Keratinocyte (primary cell): ENCODE data around the gene SAMD3. TPM values are rescaled to one million over a fixed set of nuclear protein-coding genes. Genes with fewer than 3 reads are reported as not detected.

Source experiments
- DNase-seq: peaks from one replicate; pipeline ENCODE4 v3.0.0-alpha.2; 2011; ENCODE audit warnings: low read depth, missing footprints, low spot score
- FAIRE-seq: peaks from 2 replicates; lab custom pipeline; 2011; peaks lifted over from hg19 to GRCh38; lab: Jason Lieb, UNC
- H2AFZ ChIP-seq: 2 replicates; pipeline ENCODE4 v1.6.0; 2012; ENCODE audit warnings: low read length, control low read depth, inconsistent platforms; ENCODE audit not compliant: control insufficient read depth
- H3K27ac ChIP-seq: 2 replicates; pipeline ENCODE4 v1.5.1; 2011; ENCODE audit warnings: low read length; ENCODE audit not compliant: control insufficient read depth, insufficient read depth
- H3K27me3 ChIP-seq: 3 replicates; pipeline ENCODE4 v1.6.0; 2011; ENCODE audit warnings: low read length; ENCODE audit not compliant: control insufficient read depth, insufficient read depth; ENCODE audit errors: extremely low read depth
- H3K36me3 ChIP-seq, 2 experiments: 2 replicates in 1 of 2; 3 replicates in 1 of 2; pipeline ENCODE4 v1.5.1; 2011; ENCODE audit warnings: low read length in 2 of 2, mild to moderate bottlenecking in 1 of 2; ENCODE audit not compliant: control insufficient read depth in 2 of 2, insufficient read depth in 2 of 2; ENCODE audit errors: extremely low read depth in 1 of 2
- H3K4me1 ChIP-seq: 3 replicates; pipeline ENCODE4 v1.5.1; 2011; ENCODE audit warnings: low read length; ENCODE audit not compliant: control insufficient read depth, insufficient read depth; ENCODE audit errors: extremely low read depth
- H3K4me2 ChIP-seq: 3 replicates; pipeline ENCODE4 v1.6.0; 2011; ENCODE audit warnings: low read depth, low read length; ENCODE audit not compliant: control insufficient read depth, insufficient read depth; ENCODE audit errors: extremely low read depth
- H3K4me3 ChIP-seq, 3 experiments: fragments of 200-600 bp in 1 of 3; sonication (generic) in 1 of 3; 2 replicates in 2 of 3; 3 replicates in 1 of 3; pipeline ENCODE4 v1.5.1; 2011 to 2016; ENCODE audit warnings: low read length in 3 of 3, mild to moderate bottlenecking in 3 of 3, control low read depth in 2 of 3, inconsistent platforms in 1 of 3, low read depth in 1 of 3, mixed read lengths in 1 of 3, mixed run types in 1 of 3, moderate library complexity in 1 of 3; ENCODE audit not compliant: control insufficient read depth in 2 of 3, insufficient read depth in 2 of 3; ENCODE audit errors: extremely low read depth in 1 of 3
- H3K79me2 ChIP-seq: 2 replicates; pipeline ENCODE4 v1.6.0; 2012; ENCODE audit warnings: low read length; ENCODE audit not compliant: control insufficient read depth, insufficient read depth
- H3K9ac ChIP-seq: 3 replicates; pipeline ENCODE4 v1.6.0; 2011; ENCODE audit warnings: low read length; ENCODE audit not compliant: control insufficient read depth, insufficient read depth; ENCODE audit errors: extremely low read depth
- H3K9me1 ChIP-seq: 3 replicates; pipeline ENCODE4 v1.6.0; 2011; ENCODE audit warnings: low read length; ENCODE audit not compliant: control insufficient read depth, insufficient read depth; ENCODE audit errors: extremely low read depth
- H3K9me3 ChIP-seq: 2 replicates; pipeline ENCODE4 v1.5.1; 2012; ENCODE audit warnings: low read depth, low read length; ENCODE audit not compliant: control insufficient read depth
- H4K20me1 ChIP-seq: 3 replicates; pipeline ENCODE4 v1.6.0; 2011; ENCODE audit warnings: low read length; ENCODE audit not compliant: control insufficient read depth, insufficient read depth; ENCODE audit errors: extremely low read depth
- EZH2 ChIP-seq: IDR thresholded peaks from one replicate; pipeline ENCODE4 v1.6.1; 2012; ENCODE audit warnings: inconsistent platforms, mild to moderate bottlenecking, low read length, moderate library complexity
- dilution Hi-C: fragments of 300-500 bp; cut with MboI; formaldehyde crosslinking; loops from one replicate; pipeline ENCODE4 v1.7.0; 2020; ENCODE audit warnings: low sequenced_read_pairs; ENCODE audit not compliant: extremely low pct_ligation_motif_present
- polyA plus RNA-seq, 5 experiments: library from polyadenylated mRNA; depleted of rRNA in 3 of 5; stranded (reverse) in 3 of 5; stranded (forward) in 1 of 5; unstranded in 1 of 5; fragments of >200 nt; gene quantifications; 1 replicate in 1 of 5; 2 replicates in 3 of 5; 3 replicates in 1 of 5; pipeline versions ENCODE4 v1.2.1 to v1.2.3, GENCODE V29; 2011 to 2012; ENCODE audit warnings: missing spikeins in 2 of 5, low read depth in 1 of 5, low replicate concordance in 1 of 5
- TF ChIP-seq, protein P1 (sequence below), 3 experiments: IDR thresholded peaks in 1 of 3; conservative IDR thresholded peaks in 1 of 3; optimal IDR thresholded peaks in 1 of 3; 2 replicates in 2 of 3; 3 replicates in 1 of 3; pipeline versions ENCODE3 to v1.5.1; 2011; ENCODE audit warnings: low read length in 3 of 3, mild to moderate bottlenecking in 3 of 3, moderate library complexity in 2 of 3, control low read depth in 1 of 3, inconsistent platforms in 1 of 3; ENCODE audit not compliant: insufficient read depth in 2 of 3; ENCODE audit errors: extremely low read depth in 1 of 3

Gene SAMD3
- polyA plus RNA-seq, 1 donor (not counting 4 experiments of a cell fraction or from before 2014, with no cell fraction given) = 5.4 TPM

DNA sequence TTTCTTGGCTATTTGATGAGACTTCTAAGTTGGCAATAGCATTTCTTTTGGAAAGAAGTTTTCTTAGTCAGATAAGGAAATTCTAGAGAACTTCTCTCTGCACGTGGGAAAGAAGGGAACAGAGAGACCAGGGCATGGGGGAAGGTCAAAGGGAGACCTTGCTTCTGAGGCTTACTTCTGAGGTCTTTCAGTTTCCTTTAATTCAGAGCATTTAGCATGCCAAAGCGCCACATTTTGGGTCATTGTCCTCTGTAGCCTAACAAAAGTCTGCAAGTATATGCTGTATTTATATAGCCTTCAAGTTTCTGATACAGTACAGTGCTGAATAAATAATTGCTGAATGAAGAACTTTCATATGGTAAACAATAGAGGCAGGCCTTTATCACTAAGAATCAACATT, 95.6 kb downstream of the SAMD3 start:
- Histone ChIP-seq H3K9me3 (no peaks in the 10 kb centered on the region), H3K4me3 (no peak overlapping the region), H4K20me1 (no peaks in the 10 kb centered on the region), H3K36me3 (no peaks in the 10 kb centered on the region), H3K79me2 (no peaks in the 10 kb centered on the region), H3K27me3 (no peaks in the 10 kb centered on the region), H2AFZ (no peak overlapping the region), H3K9ac (no peak overlapping the region), H3K4me2 (no peak overlapping the region), H3K9me1 (peaks cover 2% of the 10 kb centered on the region), H3K27ac (no peak overlapping the region), H3K4me1 (peaks cover 17% of the 10 kb centered on the region)
- DNase-seq (no peak), FAIRE-seq (no peak)
- dilution Hi-C loops = no loop called here
- TF ChIP-seq, protein P1, sequence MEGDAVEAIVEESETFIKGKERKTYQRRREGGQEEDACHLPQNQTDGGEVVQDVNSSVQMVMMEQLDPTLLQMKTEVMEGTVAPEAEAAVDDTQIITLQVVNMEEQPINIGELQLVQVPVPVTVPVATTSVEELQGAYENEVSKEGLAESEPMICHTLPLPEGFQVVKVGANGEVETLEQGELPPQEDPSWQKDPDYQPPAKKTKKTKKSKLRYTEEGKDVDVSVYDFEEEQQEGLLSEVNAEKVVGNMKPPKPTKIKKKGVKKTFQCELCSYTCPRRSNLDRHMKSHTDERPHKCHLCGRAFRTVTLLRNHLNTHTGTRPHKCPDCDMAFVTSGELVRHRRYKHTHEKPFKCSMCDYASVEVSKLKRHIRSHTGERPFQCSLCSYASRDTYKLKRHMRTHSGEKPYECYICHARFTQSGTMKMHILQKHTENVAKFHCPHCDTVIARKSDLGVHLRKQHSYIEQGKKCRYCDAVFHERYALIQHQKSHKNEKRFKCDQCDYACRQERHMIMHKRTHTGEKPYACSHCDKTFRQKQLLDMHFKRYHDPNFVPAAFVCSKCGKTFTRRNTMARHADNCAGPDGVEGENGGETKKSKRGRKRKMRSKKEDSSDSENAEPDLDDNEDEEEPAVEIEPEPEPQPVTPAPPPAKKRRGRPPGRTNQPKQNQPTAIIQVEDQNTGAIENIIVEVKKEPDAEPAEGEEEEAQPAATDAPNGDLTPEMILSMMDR (optimal IDR thresholded peaks at IDR 0.05 in 1 of 3, IDR thresholded peaks at IDR 0.05 in 1 of 3, conservative IDR thresholded peaks at IDR 0.05 in 1 of 3; ENCODE audit: extremely low read depth in 1 of 3, insufficient read depth in 2 of 3, low read length in 3 of 3) = no peak
- no peak for TF ChIP-seq EZH2

DNA sequence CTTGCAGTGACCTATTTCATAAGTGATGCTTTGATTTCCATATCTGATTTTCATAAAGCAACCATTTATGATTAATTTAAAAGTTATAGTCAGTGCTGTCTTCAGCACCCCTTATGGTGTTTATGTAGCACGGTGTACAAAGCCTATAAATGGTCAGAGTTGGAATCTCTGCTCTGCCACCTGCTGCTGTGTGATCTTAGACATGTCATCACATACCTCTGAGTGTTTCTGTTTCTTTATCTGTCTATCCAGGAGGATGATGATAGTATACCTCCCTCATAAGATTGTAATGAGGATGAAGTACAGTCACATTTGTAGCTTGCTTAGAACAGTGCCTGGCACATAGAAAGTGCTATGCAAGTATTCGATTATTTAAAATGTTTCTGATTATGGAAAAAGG, 100.5 kb downstream of the SAMD3 start:
- Histone ChIP-seq H3K9ac (no peak overlapping the region), H3K27me3 (no peaks in the 10 kb centered on the region), H3K9me1 (no peaks in the 10 kb centered on the region), H3K4me1 (no peaks in the 10 kb centered on the region), H3K36me3 (no peaks in the 10 kb centered on the region), H3K4me2 (no peak overlapping the region), H3K9me3 (no peaks in the 10 kb centered on the region), H4K20me1 (no peaks in the 10 kb centered on the region), H3K27ac (no peak overlapping the region), H2AFZ (no peak overlapping the region), H3K79me2 (no peaks in the 10 kb centered on the region), H3K4me3 (no peak overlapping the region)
- FAIRE-seq (no peak), DNase-seq (no peak)
- TF ChIP-seq, protein P1 (optimal IDR thresholded peaks at IDR 0.05 in 1 of 3, IDR thresholded peaks at IDR 0.05 in 1 of 3, conservative IDR thresholded peaks at IDR 0.05 in 1 of 3; ENCODE audit: extremely low read depth in 1 of 3, insufficient read depth in 2 of 3, low read length in 3 of 3) = no peak
- TF ChIP-seq EZH2 = no peak
- dilution Hi-C loops = no loop called here
